ENCODE measurements around the gene DNAH7.

DNA sequence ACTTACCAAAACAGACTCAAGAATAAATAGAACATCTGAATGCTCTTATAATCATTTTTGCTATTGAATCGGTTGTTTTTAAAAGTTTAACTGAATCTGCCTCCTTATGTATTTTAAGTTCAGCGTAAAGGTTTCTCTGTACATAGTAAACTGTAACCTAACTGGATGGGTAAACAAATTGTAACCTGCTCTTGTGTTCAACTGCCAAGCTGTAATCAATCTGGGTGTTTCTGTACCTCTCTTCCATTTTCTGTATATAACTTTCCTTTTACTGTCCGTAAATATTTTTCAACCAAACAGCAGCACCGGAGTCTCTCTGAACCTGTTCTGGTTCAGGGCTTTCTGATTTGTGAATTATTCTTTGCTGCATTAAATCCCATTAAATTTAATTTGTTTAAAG, 27.6 kb upstream of the DNAH7 start:
- no peak for TF ChIP-seq ZNF207 (IDR thresholded peaks at IDR 0.05; ENCODE audit: borderline replicate concordance)
- TF ChIP-seq KDM1A (CRISPR knock-in tag; IDR thresholded peaks at IDR 0.05): no peak
- no peak for TF ChIP-seq ZFP36 (IDR thresholded peaks at IDR 0.05; ENCODE audit: borderline replicate concordance, low read depth, low read length, partially characterized antibody)
- no peak for TF ChIP-seq STAG1 (CRISPR knock-in tag; IDR thresholded peaks at IDR 0.05)
- TF ChIP-seq SUZ12 (IDR thresholded peaks at IDR 0.05; ENCODE audit: low read depth, low read length): no peak
- TF ChIP-seq CHD2 (IDR thresholded peaks at IDR 0.05; ENCODE audit: low read depth, low read length): no peak
- no peak for TF ChIP-seq BHLHE40 (IDR thresholded peaks at IDR 0.05; ENCODE audit: low read length)
- TF ChIP-seq ZNF225 (CRISPR knock-in tag; IDR thresholded peaks at IDR 0.05): no peak
- TF ChIP-seq JUNB (CRISPR knock-in tag; IDR thresholded peaks at IDR 0.05; ENCODE audit: borderline replicate concordance): no peak
- no peak for TF ChIP-seq POLR2AphosphoS5 (IDR thresholded peaks at IDR 0.05; ENCODE audit: low read depth, low read length)

All from HepG2 (cell line).